GM19452 (cell line): Measurements from ENCODE around the gene CPOX.

ENCODE experiments used
- ATAC-seq: cut with Tn5 transposase; IDR thresholded peaks from one replicate; pipeline ENCODE4 v1.9.1; 2021; ENCODE audit not compliant: unreplicated experiment

Gene CPOX

DNA sequence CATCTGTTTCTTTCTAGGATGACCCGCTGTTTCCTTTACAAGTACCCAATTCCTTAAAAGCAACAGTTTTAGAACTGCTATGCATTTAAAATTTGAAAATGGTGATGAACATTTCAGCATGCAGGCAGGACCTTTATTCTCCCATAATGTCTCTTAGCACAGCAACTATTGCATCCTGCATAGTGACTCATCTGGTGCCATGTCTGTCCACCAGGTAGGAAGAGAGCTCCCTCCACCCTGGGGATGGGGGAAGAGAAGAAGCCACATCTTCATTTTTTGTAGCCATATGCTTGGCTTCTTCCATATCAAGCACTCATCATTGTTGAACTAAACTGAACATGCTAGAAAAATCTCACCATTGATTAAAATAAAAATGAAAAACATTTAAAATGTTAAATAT lies 51.7 kb downstream of the CPOX start:
- ATAC-seq = no peak

DNA sequence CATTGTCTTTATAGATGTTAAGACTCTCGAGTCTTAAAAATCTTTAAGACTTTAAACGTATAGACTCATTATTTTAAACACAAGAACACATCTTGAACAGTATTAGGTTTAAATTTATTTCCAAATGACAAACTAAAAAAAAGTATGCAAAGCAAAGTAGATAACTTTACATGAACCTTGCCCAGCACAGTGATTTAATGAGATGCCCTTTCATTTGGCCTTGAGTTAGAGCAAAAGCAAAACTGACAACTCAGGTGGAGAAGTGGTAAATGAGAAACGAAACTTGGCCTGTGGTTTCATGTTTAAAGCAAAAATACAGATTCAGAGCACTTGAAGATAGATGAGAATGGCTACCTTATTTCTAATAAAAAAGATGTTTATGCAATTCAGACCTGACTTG lies 53.1 kb downstream of the CPOX start:
- peak; percentile 40 for ATAC-seq

DNA sequence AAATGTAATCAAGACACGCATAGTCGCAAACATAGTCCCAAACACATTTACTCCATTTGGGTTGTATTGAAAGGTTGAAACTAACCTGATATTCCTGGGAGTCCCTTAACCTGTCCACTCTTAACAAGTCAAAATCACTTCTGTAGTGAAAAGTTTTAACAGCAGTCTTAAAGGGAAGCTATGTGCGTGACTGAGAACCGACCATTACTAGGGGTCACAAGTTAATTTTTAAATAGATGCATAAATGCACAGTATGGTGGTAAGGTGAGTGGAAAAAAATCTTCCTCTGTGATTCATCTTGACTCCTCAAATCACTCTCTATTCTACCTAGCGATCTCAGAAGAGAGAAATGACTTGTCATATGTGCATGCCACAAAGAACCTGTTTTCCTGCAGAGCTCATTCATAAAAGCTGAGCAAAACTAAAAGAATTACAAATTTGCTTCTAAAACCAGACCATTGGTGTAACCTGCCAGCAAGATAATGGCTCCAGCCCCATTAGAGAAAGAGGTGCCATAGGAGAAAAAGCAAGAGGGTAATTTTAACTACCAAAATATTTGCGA lies 56.9 kb downstream of the CPOX start:
- ATAC-seq = peak; percentile 72

DNA sequence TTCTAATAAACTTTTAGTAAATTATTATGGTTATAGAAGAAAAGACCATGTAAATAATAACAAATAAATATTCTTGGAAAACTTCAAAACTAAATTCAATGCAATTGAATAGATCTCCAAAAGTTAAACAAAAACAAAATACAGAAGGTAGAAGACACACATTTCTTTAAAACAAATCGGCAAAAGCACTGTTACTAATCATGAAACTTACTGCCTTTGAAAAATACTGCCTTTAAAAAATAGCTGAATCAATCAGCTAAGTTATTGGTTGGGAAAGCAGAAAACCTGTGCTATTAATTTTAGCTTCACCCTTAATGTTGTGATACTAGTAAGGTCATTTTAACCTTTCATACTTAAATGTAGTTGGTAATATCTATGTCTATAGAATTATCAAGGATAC lies 58.7 kb downstream of the CPOX start:
- no peak for ATAC-seq

DNA sequence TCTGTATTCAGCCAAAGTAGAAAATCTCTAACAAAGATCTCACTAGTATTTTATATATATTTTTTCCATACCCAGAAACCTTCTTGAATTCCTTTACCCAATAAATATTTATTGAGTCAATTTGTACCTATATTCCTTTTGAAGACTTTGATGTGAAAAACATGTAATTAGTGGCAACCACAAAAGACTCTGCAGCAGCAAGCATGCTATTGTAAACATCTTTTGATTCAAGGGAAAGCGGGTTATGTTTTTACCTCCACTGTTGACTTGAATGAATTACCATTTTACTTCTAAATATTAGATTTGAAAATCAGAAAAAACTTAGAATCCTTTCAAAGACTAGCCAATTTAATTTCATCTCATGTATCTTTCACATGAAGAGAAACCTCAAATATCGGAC lies 59.2 kb downstream of the CPOX start:
- ATAC-seq = no peak

DNA sequence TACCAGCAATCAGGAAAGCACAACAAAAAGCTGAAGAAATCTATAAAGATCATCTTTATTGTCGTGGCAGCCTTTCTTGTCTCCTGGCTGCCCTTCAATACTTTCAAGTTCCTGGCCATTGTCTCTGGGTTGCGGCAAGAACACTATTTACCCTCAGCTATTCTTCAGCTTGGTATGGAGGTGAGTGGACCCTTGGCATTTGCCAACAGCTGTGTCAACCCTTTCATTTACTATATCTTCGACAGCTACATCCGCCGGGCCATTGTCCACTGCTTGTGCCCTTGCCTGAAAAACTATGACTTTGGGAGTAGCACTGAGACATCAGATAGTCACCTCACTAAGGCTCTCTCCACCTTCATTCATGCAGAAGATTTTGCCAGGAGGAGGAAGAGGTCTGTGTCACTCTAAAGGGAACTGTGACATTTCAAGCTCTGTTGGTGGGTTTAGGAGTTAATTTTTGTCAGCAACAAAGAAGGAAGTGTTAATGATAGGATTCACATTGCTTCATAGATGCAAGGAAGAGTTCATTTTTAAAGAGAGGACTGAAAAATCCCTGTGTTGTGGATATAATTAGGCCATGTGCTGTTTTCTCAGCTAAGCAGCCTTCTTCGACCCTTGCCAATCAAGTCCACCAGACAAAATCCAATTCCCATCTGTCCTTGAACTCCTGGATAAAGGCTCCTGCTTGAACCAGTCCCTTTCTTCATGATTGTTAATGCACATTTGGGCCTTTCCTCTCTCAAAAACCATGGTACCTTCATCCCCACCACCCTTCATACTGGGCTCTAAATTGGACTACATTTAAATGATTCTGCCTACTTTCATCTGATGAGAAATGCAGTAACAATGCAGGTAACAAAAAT lies 60.5 kb downstream of the CPOX start:
- no peak for ATAC-seq

DNA sequence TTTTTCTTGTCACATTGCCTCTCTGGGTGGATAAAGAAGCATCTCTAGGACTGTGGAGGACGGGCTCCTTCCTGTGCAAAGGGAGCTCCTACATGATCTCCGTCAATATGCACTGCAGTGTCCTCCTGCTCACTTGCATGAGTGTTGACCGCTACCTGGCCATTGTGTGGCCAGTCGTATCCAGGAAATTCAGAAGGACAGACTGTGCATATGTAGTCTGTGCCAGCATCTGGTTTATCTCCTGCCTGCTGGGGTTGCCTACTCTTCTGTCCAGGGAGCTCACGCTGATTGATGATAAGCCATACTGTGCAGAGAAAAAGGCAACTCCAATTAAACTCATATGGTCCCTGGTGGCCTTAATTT lies 61.2 kb downstream of the CPOX start:
- no peak for ATAC-seq

DNA sequence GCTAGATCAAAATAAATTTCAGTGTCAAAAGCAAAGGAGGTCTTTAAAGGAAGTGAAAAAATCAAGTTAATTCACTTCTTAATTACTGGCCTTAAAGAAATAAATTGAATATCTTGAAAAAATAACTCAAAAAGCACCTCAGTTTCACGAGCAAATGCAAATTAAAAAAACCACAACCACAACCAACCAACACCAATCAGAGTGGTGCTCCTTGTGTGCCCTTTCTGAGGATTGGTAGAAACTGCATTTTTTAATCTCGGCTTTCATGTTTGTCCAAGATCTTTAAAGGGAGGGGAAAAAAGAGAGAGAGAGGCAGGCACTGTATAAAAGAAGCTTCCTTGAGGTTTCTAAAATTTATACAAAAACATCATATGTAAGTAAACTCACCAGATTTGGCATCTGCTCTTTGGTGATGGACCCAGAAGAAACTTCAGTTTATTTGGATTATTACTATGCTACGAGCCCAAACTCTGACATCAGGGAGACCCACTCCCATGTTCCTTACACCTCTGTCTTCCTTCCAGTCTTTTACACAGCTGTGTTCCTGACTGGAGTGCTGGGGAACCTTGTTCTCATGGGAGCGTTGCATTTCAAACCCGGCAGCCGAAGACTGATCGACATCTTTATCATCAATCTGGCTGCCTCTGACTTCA lies 61.7 kb downstream of the CPOX start, which contains the start of gene GPR15:
Gene GPR15 (plus strand): TSS at position 357 of the 653 bp plus-strand sequence. CDS start 56 bp downstream, at position 413.
- ATAC-seq = peak; percentile 32

DNA sequence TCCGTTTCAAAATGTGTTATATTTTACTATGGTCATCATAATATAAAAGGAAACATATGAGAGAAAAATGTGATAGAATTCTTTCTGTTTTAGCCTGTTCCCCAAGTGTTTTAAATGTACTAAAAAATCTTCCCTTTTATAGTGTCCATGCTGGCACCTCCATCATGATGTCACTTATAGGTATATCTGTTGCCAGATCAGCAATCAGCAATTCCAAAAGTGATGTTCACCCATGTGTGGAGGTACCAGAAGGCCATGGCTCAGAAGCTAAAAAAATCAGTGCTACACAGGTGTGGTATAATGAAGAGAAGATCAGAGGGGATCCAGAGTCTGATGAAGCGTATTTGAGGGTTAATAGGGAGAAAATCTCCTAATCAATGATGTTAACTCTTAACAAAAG lies 62.7 kb downstream of the CPOX start:
- ATAC-seq = no peak

DNA sequence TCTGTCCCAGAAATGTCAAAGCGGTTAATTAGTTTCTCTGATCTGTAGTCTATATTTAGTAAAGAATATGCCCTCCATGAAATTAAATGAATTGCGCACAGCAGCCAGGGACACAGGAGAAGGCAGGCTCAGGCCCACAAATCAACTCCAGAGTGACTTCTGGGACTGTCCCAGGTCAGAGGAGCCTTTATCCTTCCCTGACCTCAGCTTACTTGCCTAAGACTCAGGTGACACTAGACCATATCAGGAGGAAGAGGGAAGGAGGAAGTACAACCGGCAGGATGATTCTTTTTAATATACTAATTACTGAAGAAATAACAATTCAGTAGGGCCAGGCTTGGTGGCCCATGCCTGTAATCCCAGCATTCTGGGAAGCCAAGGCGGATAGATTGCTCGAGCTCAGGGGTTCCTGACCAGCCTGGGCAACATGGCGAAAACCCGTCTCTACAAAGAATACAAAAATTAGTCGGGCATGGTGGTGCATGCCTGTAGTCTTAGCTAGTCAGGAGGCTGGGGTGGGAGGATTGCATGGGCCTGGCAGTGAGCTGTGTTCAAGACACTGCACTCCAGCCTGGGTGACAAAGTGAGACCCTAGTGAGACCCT lies 63.5 kb downstream of the CPOX start:
- no peak for ATAC-seq
